IMR-90 (cell line): ENCODE results near the gene EFNA5. TPM values are rescaled to one million over a fixed set of nuclear protein-coding genes. Genes with fewer than 3 reads are reported as not detected.

Experiments used
- ATAC-seq: fragments of 200-7000 bp; cut with Tn5 transposase; 2 replicates; pipeline ENCODE4 v1.9.1; 2020; ENCODE audit warnings: low read depth, mild to moderate bottlenecking, moderate library complexity
- BruUV-seq: library from RNA; stranded (reverse); fragments of 400-500 nt; replicated peaks from 2 replicates; lab custom pipeline; 2021; lab: Mats Ljungman, UMichigan
- CTCF ChIA-PET: fragments of 300-600 bp; formaldehyde crosslinking; extraction: SDS; loops from one replicate; lab custom pipeline; 2021; ENCODE audit warnings: antibody characterized with exemption; lab: Yijun Ruan, JAX
- POLR2A ChIA-PET: fragments of 300-600 bp; sonication (Branson Sonifier 250); formaldehyde crosslinking; loops from one replicate; lab custom pipeline; 2022; ENCODE audit warnings: antibody characterized with exemption; ENCODE audit not compliant: unreplicated experiment; lab: Charles Lee
- DNase-seq: peaks from one replicate; pipeline ENCODE4 v3.0.0; 2013
- H2AFZ ChIP-seq: replicated peaks from 2 replicates; pipeline ENCODE3; 2013; ENCODE audit warnings: low read length, mild to moderate bottlenecking; ENCODE audit not compliant: poor library complexity
- H2AK5ac ChIP-seq: 2 replicates; pipeline ENCODE4 v1.6.1; 2013; ENCODE audit warnings: low read depth, low read length, inconsistent platforms
- H2AK9ac ChIP-seq: replicated peaks from 2 replicates; pipeline ENCODE3; 2013; ENCODE audit warnings: mild to moderate bottlenecking, low read depth, low read length, moderate library complexity; ENCODE audit not compliant: poor library complexity
- H2BK120ac ChIP-seq: 2 replicates; pipeline ENCODE4 v1.6.1; 2013; ENCODE audit warnings: low read depth, low read length, inconsistent platforms
- H2BK15ac ChIP-seq: 3 replicates; pipeline ENCODE4 v1.6.1; 2013; ENCODE audit warnings: low read depth, low read length, inconsistent platforms
- H2BK20ac ChIP-seq: 2 replicates; pipeline ENCODE4 v1.6.1; 2013; ENCODE audit warnings: low read depth, mild to moderate bottlenecking, inconsistent platforms, low read length, moderate library complexity
- H2BK5ac ChIP-seq: 2 replicates; pipeline ENCODE4 v1.6.1; 2013; ENCODE audit warnings: mild to moderate bottlenecking, low read depth, low read length, inconsistent platforms; ENCODE audit not compliant: poor library complexity, severe bottlenecking
- H3K14ac ChIP-seq: replicated peaks from 2 replicates; pipeline ENCODE4 v1.6.1; 2013; ENCODE audit warnings: low read depth, low read length, inconsistent platforms
- H3K18ac ChIP-seq: 2 replicates; pipeline ENCODE4 v1.6.1; 2013; ENCODE audit warnings: low read depth, low read length, control low read depth
- H3K23ac ChIP-seq: 2 replicates; pipeline ENCODE4 v1.6.1; 2013; ENCODE audit warnings: low read depth, low read length, inconsistent platforms
- H3K27ac ChIP-seq: 2 replicates; pipeline ENCODE4 v1.5.1; 2013; ENCODE audit warnings: mild to moderate bottlenecking, control low read depth, low read length; ENCODE audit not compliant: insufficient read depth
- H3K27me3 ChIP-seq: 2 replicates; pipeline ENCODE4 v1.6.1; 2013; ENCODE audit warnings: low read length; ENCODE audit not compliant: control insufficient read depth, insufficient read depth
- H3K36me3 ChIP-seq: 2 replicates; pipeline ENCODE4 v1.6.1; 2013; ENCODE audit warnings: low read length, mixed read lengths; ENCODE audit not compliant: control insufficient read depth, insufficient read depth
- H3K4ac ChIP-seq: 2 replicates; pipeline ENCODE4 v1.6.1; 2013; ENCODE audit warnings: low read depth, low read length, inconsistent platforms
- H3K4me1 ChIP-seq: 2 replicates; pipeline ENCODE4 v1.6.1; 2013; ENCODE audit warnings: low read length, mixed read lengths; ENCODE audit not compliant: control insufficient read depth, insufficient read depth
- H3K4me2 ChIP-seq: 2 replicates; pipeline ENCODE4 v1.6.1; 2013; ENCODE audit warnings: low read depth, mild to moderate bottlenecking, control low read depth, low read length, moderate library complexity
- H3K4me3 ChIP-seq: 2 replicates; pipeline ENCODE4 v1.5.1; 2013; ENCODE audit warnings: low read depth, mild to moderate bottlenecking, control low read depth, low read length, moderate library complexity; ENCODE audit not compliant: insufficient read depth
- H3K56ac ChIP-seq: 2 replicates; pipeline ENCODE4 v1.6.1; 2013; ENCODE audit warnings: low read length, inconsistent platforms; ENCODE audit not compliant: insufficient read depth; ENCODE audit errors: extremely low read depth
- H3K79me1 ChIP-seq, 2 experiments: 2 replicates each; pipeline ENCODE4 v1.6.1; 2013; ENCODE audit warnings: low read length in 2 of 2, inconsistent platforms in 1 of 2, low read depth in 1 of 2
- H3K9ac ChIP-seq: 2 replicates; pipeline ENCODE4 v1.6.1; 2013; ENCODE audit warnings: low read depth, low read length, control low read depth
- H3K9me1 ChIP-seq: 2 replicates; pipeline ENCODE4 v1.6.1; 2013; ENCODE audit warnings: low read length, inconsistent platforms; ENCODE audit not compliant: insufficient read depth
- H3K9me3 ChIP-seq: 2 replicates; pipeline ENCODE4 v1.6.1; 2013; ENCODE audit warnings: low read length; ENCODE audit not compliant: control insufficient read depth, insufficient read depth
- H4K20me1 ChIP-seq: 2 replicates; pipeline ENCODE4 v1.6.1; 2013; ENCODE audit warnings: low read length, inconsistent platforms; ENCODE audit not compliant: insufficient read depth
- H4K5ac ChIP-seq: 2 replicates; pipeline ENCODE4 v1.6.1; 2013; ENCODE audit warnings: mild to moderate bottlenecking, low read depth, low read length, control low read depth
- H4K8ac ChIP-seq, 2 experiments: 2 replicates each; pipeline ENCODE4 v1.6.1; 2013; ENCODE audit warnings: low read depth in 2 of 2, low read length in 2 of 2, control low read depth in 1 of 2, inconsistent platforms in 1 of 2
- H4K91ac ChIP-seq: 2 replicates; pipeline ENCODE4 v1.6.1; 2013; ENCODE audit warnings: low read depth, low read length, inconsistent platforms; ENCODE audit not compliant: insufficient read depth
- BHLHE40 ChIP-seq: fragments of 150-350 bp; IDR thresholded peaks from 2 replicates; pipeline ENCODE4 v1.6.1; 2016; ENCODE audit warnings: mild to moderate bottlenecking, low read depth, low read length
- CEBPB ChIP-seq: IDR thresholded peaks from 2 replicates; pipeline ENCODE4 v1.6.1; 2012; ENCODE audit warnings: low read depth, low read length, improper control_type of control experiment
- CHD1 ChIP-seq: IDR thresholded peaks from 2 replicates; pipeline ENCODE4 v1.6.1; 2012; ENCODE audit warnings: low read depth, low read length, improper control_type of control experiment
- ELK1 ChIP-seq: fragments of 150-350 bp; IDR thresholded peaks from 2 replicates; pipeline ENCODE4 v1.6.1; 2016; ENCODE audit warnings: low read depth, mild to moderate bottlenecking, low read length, moderate library complexity, borderline replicate concordance
- FOS ChIP-seq: fragments of 150-350 bp; IDR thresholded peaks from 2 replicates; pipeline ENCODE4 v1.6.1; 2016; ENCODE audit warnings: low read depth, low read length
- MAFK ChIP-seq: IDR thresholded peaks from 2 replicates; pipeline ENCODE4 v1.6.1; 2012; ENCODE audit warnings: low read depth, low read length, improper control_type of control experiment
- MAZ ChIP-seq: IDR thresholded peaks from 2 replicates; pipeline ENCODE4 v1.6.1; 2012; ENCODE audit warnings: low read depth, mild to moderate bottlenecking, low read length, improper control_type of control experiment, moderate library complexity, borderline replicate concordance
- MXI1 ChIP-seq: IDR thresholded peaks from 2 replicates; pipeline ENCODE4 v1.6.1; 2012; ENCODE audit warnings: low read depth, mild to moderate bottlenecking, low read length, moderate library complexity, borderline replicate concordance
- NFE2L2 ChIP-seq: fragments of 150-350 bp; IDR thresholded peaks from 2 replicates; pipeline ENCODE4 v1.6.1; 2016; ENCODE audit warnings: low read depth, mild to moderate bottlenecking, low read length
- POLR2A ChIP-seq: IDR thresholded peaks from 2 replicates; pipeline ENCODE4 v1.6.1; 2012; ENCODE audit warnings: mild to moderate bottlenecking, low read depth, low read length
- RAD21 ChIP-seq: IDR thresholded peaks from 2 replicates; pipeline ENCODE4 v1.6.1; 2012; ENCODE audit warnings: low read length, improper control_type of control experiment
- RCOR1 ChIP-seq: IDR thresholded peaks from 2 replicates; pipeline ENCODE4 v1.6.1; 2012; ENCODE audit warnings: mild to moderate bottlenecking, low read length, improper control_type of control experiment; ENCODE audit not compliant: insufficient replicate concordance
- SMC3 ChIP-seq: fragments of 150-350 bp; IDR thresholded peaks from 2 replicates; pipeline ENCODE4 v1.6.1; 2016; ENCODE audit warnings: low read depth, mild to moderate bottlenecking, antibody characterized with exemption, low read length, moderate library complexity
- WGBS, 2 experiments: methylation state at CpG; one replicate each; pipeline versions ENCODE4 v1.1.5 to v1.1.7; 2013; ENCODE audit warnings: missing lambda C conversion rate in 2 of 2; ENCODE audit not compliant: insufficient read length in 1 of 2; ENCODE audit errors: extremely low coverage in 2 of 2; 5-methylcytosine and 5-hydroxymethylcytosine counted together
- dilution Hi-C: fragments of 300-500 bp; cut with HindIII; formaldehyde crosslinking; loops from one replicate; pipeline ENCODE4 v1.14.3; 2018; ENCODE audit warnings: low sequenced_read_pairs; ENCODE audit not compliant: unreplicated experiment
- in situ Hi-C: fragments of 300-500 bp; cut with MboI; formaldehyde crosslinking; loops from 3 replicates; pipeline ENCODE4 v1.14.3; 2019; ENCODE audit warnings: low sequenced_read_pairs, inconsistent platforms, mixed read lengths
- intact Hi-C: fragments of 100-400 bp; cut with micrococcal nuclease; formaldehyde crosslinking; loops from 2 replicates; pipeline ENCODE4 v1.10.0; 2022
- polyA plus RNA-seq, 3 experiments: library from polyadenylated mRNA; depleted of rRNA; stranded (reverse); fragments of >200 nt; gene quantifications; 2 replicates each; pipeline ENCODE4 v1.2.3, GENCODE V29; 2012; ENCODE audit warnings: low replicate concordance in 1 of 3
- total RNA-seq: library from RNA; depleted of rRNA; stranded (reverse); fragments of >200 nt; gene quantifications from 2 replicates; pipeline ENCODE4 v1.2.3, GENCODE V29; 2012
- TF ChIP-seq, protein P1 (sequence below): conservative IDR thresholded peaks from 2 replicates; pipeline ENCODE4 v1.5.1; 2012; ENCODE audit warnings: mild to moderate bottlenecking, low read depth, low read length, improper control_type of control experiment
- TF ChIP-seq, protein P2 (sequence below): fragments of 150-350 bp; IDR thresholded peaks from 2 replicates; pipeline ENCODE4 v1.6.1; 2017; ENCODE audit warnings: mild to moderate bottlenecking, antibody characterized with exemption, low read length, low read depth

The EFNA5 gene
- total and polyA plus RNA-seq, 2 of the 4 experiments (the other 2 are of a cell fraction), result 1.5 to 1.6 TPM

DNA sequence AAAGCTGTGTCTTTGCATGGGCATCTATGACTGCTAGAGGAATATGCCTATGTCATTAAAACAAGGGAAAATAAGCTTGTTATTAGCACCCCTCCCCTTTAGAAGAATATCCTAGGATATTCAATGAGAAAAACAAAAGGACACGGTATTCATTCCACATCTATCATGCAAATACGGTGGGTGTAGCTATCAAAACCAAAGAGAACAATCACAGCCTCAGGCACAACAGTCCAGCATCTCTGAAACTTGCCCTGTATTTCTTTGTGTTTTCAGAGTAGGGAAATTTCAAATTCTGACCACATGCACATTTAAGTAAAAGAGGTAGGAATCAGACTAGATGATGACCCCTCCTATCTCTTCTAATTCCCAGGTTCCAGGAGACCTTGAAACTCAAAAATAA is 209.9 kb downstream of the EFNA5 start:
- Histone ChIP-seq H2AK5ac (no peak overlapping the region), H4K91ac (no peak overlapping the region), H3K18ac (no peak overlapping the region), H2BK5ac (no peak overlapping the region), H3K4me3 (no peak overlapping the region), H3K36me3 (no peaks in the 10 kb centered on the region), H3K9me1 (peaks cover 3% of the 10 kb centered on the region; the same call in 1 of the 2 replicates), H4K20me1 (no peaks in the 10 kb centered on the region), H2BK120ac (no peak overlapping the region), H2BK20ac (no peak overlapping the region), H4K8ac (no peak overlapping the region), H3K4ac (no peak overlapping the region), H2AK9ac (no peak overlapping the region), H3K23ac (no peak overlapping the region), H3K27ac (no peak overlapping the region), H4K5ac (no peak overlapping the region), H3K9me3 (no peaks in the 10 kb centered on the region), H3K79me1 (no peaks in the 10 kb centered on the region), H3K4me1 (peaks cover 4% of the 10 kb centered on the region), H2AFZ (no peak overlapping the region), H3K4me2 (no peak overlapping the region), H2BK15ac (no peak overlapping the region), H3K9ac (no peak overlapping the region), H3K56ac (no peak overlapping the region), H3K27me3 (no peaks in the 10 kb centered on the region), H3K14ac (no peak overlapping the region)
- ATAC-seq (no peak), DNase-seq (no peak)
- ChIA-PET CTCF (no interaction called here), POLR2A (no interaction called here)
- intact Hi-C loops, result no loop called here
- BruUV-seq, result no TSS peak
- in situ Hi-C loops, result no loop called here
- dilution Hi-C loops, result no loop called here
- WGBS, 2 experiments, result no CpG with 5 or more reads among the region's 2 CpGs
- TF ChIP-seq FOS (no peak), ELK1 (no peak), SMC3 (no peak), MAFK (no peak), RAD21 (no peak), POLR2A (no peak), BHLHE40 (no peak), MXI1 (no peak), RCOR1 (no peak), CHD1 (no peak), CEBPB (no peak), NFE2L2 (no peak), MAZ (no peak)
- TF ChIP-seq, protein P1, sequence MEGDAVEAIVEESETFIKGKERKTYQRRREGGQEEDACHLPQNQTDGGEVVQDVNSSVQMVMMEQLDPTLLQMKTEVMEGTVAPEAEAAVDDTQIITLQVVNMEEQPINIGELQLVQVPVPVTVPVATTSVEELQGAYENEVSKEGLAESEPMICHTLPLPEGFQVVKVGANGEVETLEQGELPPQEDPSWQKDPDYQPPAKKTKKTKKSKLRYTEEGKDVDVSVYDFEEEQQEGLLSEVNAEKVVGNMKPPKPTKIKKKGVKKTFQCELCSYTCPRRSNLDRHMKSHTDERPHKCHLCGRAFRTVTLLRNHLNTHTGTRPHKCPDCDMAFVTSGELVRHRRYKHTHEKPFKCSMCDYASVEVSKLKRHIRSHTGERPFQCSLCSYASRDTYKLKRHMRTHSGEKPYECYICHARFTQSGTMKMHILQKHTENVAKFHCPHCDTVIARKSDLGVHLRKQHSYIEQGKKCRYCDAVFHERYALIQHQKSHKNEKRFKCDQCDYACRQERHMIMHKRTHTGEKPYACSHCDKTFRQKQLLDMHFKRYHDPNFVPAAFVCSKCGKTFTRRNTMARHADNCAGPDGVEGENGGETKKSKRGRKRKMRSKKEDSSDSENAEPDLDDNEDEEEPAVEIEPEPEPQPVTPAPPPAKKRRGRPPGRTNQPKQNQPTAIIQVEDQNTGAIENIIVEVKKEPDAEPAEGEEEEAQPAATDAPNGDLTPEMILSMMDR, result no peak
- TF ChIP-seq, protein P2, sequence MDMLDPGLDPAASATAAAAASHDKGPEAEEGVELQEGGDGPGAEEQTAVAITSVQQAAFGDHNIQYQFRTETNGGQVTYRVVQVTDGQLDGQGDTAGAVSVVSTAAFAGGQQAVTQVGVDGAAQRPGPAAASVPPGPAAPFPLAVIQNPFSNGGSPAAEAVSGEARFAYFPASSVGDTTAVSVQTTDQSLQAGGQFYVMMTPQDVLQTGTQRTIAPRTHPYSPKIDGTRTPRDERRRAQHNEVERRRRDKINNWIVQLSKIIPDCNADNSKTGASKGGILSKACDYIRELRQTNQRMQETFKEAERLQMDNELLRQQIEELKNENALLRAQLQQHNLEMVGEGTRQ, result no peak
